Ovary (tissue), 9 donors: ENCODE measurements around the gene NPHP4. TPM values are rescaled to one million over a fixed set of nuclear protein-coding genes. Genes with fewer than 3 reads are reported as not detected.

ENCODE experiments used
- DNase-seq, 5 donors: peaks; one replicate each; pipeline ENCODE4 v3.0.0-alpha.2; 2019 to 2020
- H3K27ac ChIP-seq, 2 donors: fragments of 200-600 bp; one replicate each; pipeline versions ENCODE4 v1.5.1 to v1.8.0; 2019 to 2022
- H3K27me3 ChIP-seq: fragments of 200-600 bp; one replicate; pipeline ENCODE4 v1.8.0; 2022
- H3K36me3 ChIP-seq: fragments of 200-600 bp; sonication (generic); one replicate; pipeline ENCODE4 v1.5.1; 2019
- H3K4me1 ChIP-seq: one replicate; pipeline ENCODE4 v1.8.1; 2013; ENCODE audit warnings: mild to moderate bottlenecking, moderate library complexity; ENCODE audit not compliant: insufficient read depth
- H3K4me3 ChIP-seq: fragments of 200-600 bp; sonication (generic); one replicate; pipeline ENCODE4 v1.5.1; 2017
- H3K9me3 ChIP-seq, 2 donors: fragments of 200-600 bp in 1 of 2; sonication (generic) in 1 of 2; one replicate each; pipeline versions ENCODE4 v1.5.1 to v1.8.1; 2013 to 2019; ENCODE audit warnings: mild to moderate bottlenecking in 1 of 2, moderate library complexity in 1 of 2
- EP300 ChIP-seq: sonication (generic); formaldehyde crosslinking; IDR thresholded peaks from one replicate; pipeline ENCODE4 v1.6.1; 2017; ENCODE audit warnings: antibody characterized with exemption
- POLR2A ChIP-seq: fragments of 450-650 bp; IDR thresholded peaks from one replicate; pipeline ENCODE4 v1.6.1; 2017; ENCODE audit warnings: antibody characterized with exemption, mild to moderate bottlenecking, moderate library complexity
- WGBS, 3 donors: extraction: QIAGEN DNeasy Blood & Tissue Kit in 1 of 3; methylation state at CpG; one replicate each; pipeline versions ENCODE4 v1.1.5 to v1.1.7; 2013 to 2017; 5-methylcytosine and 5-hydroxymethylcytosine counted together
- intact Hi-C, 4 donors: fragments of 100-400 bp; cut with DNase I; formaldehyde crosslinking; loops; one replicate each; pipeline versions ENCODE4 v1.11.0 to v1.15.1; 2022 to 2023
- polyA plus RNA-seq, 2 donors: library from polyadenylated mRNA; stranded (reverse); fragments of 200-250 nt in 1 of 2; fragments of 350-450 nt in 1 of 2; fragmentation: Illumina TruSeq in 1 of 2; extraction: RNeasy Lipid Tissue Mini Kit (QIAGEN cat#74804) in 1 of 2; gene quantifications; one replicate each; pipeline ENCODE4 v1.2.3, GENCODE V29; 2013 to 2014
- total RNA-seq, 7 donors: library from RNA; depleted of rRNA in 2 of 7; stranded (reverse); fragments of >200 nt in 2 of 7; fragmentation: NEBNext Ultra II Directional in 3 of 7; extraction: Animal tissue kit (Norgen Biotek cat#: 25700) in 3 of 7; gene quantifications; one replicate each; pipeline versions ENCODE4 v1.1.0 to v1.2.4, GENCODE V29; 2016 to 2023
- TF ChIP-seq, protein P1 (sequence below), 3 donors: fragments of 450-650 bp in 2 of 3; fragments of 200-600 bp in 1 of 3; IDR thresholded peaks; one replicate each; pipeline versions ENCODE4 v1.5.1 to v1.8.0; 2016 to 2022; ENCODE audit warnings: antibody characterized with exemption in 3 of 3, mild to moderate bottlenecking in 1 of 3
- donor health status: DM: no; HTN: no; CAD: no; lungs with moderate emphysema.
- donor health status: DM: no; HTN: no; CAD: no.
- donor health status: Bipolar disorder and iron deficiency.
- donor health status: DM: yes; HTN: yes; CAD: no.
- donor health status: DM: no; HTN: no; CAD: no.
- donor health status: DM: yes; HTN: yes; CAD: no.

Gene NPHP4
- total and polyA plus RNA-seq, 9 donors: 1.5 to 20.8 (median 10.7) TPM

- no peak overlapping the region for H3K27ac ChIP-seq
- no peak for DNase-seq
- peaks cover 7% of the 10 kb centered on the region for H3K4me1 ChIP-seq
- no peaks in the 10 kb centered on the region for H3K9me3 ChIP-seq
- TF ChIP-seq, protein P1, sequence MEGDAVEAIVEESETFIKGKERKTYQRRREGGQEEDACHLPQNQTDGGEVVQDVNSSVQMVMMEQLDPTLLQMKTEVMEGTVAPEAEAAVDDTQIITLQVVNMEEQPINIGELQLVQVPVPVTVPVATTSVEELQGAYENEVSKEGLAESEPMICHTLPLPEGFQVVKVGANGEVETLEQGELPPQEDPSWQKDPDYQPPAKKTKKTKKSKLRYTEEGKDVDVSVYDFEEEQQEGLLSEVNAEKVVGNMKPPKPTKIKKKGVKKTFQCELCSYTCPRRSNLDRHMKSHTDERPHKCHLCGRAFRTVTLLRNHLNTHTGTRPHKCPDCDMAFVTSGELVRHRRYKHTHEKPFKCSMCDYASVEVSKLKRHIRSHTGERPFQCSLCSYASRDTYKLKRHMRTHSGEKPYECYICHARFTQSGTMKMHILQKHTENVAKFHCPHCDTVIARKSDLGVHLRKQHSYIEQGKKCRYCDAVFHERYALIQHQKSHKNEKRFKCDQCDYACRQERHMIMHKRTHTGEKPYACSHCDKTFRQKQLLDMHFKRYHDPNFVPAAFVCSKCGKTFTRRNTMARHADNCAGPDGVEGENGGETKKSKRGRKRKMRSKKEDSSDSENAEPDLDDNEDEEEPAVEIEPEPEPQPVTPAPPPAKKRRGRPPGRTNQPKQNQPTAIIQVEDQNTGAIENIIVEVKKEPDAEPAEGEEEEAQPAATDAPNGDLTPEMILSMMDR (IDR thresholded peaks at IDR 0.05): no peak
- TF ChIP-seq EP300: no peak
- TF ChIP-seq POLR2A: no peak
- H3K36me3 ChIP-seq: no peaks in the 10 kb centered on the region
- intact Hi-C loops: loop anchor here in 3 of 4 donors (2.0 to 10.0 kb wide), 3 partner anchors 403 to 1259 kb away; partner anchors contain the start of gene AJAP1 (in 1 of the 3)
- no peak overlapping the region for H3K4me3 ChIP-seq
- no peaks in the 10 kb centered on the region for H3K27me3 ChIP-seq
- 97 to 98% (median 98%) methylated on average over 10 of the region's 10 CpGs for WGBS, 3 donors
Observed at GRCh38 chr1:5913876-5914275, 78.3 kb downstream of the NPHP4 start.

- Histone ChIP-seq H3K4me3 (no peak overlapping the region), H3K36me3 (no peaks in the 10 kb centered on the region), H3K27ac (no peak overlapping the region), H3K4me1 (peaks cover 7% of the 10 kb centered on the region), H3K27me3 (no peaks in the 10 kb centered on the region), H3K9me3 (no peaks in the 10 kb centered on the region)
- TF ChIP-seq, protein P1 (IDR thresholded peaks at IDR 0.05): no peak
- TF ChIP-seq EP300 (no peak), POLR2A (no peak)
- DNase-seq: no peak
- 86 to 91% (median 88%) methylated on average over 14 of the region's 14 CpGs for WGBS, 3 donors
- intact Hi-C loops: loop anchor here in 2 of 4 donors (10.0 kb wide), 2 partner anchors 408 to 1258 kb away; partner anchors contain the start of gene AJAP1 (in 1 of the 2)
Observed at GRCh38 chr1:5913078-5913845, 79.0 kb downstream of the NPHP4 start.

DNA sequence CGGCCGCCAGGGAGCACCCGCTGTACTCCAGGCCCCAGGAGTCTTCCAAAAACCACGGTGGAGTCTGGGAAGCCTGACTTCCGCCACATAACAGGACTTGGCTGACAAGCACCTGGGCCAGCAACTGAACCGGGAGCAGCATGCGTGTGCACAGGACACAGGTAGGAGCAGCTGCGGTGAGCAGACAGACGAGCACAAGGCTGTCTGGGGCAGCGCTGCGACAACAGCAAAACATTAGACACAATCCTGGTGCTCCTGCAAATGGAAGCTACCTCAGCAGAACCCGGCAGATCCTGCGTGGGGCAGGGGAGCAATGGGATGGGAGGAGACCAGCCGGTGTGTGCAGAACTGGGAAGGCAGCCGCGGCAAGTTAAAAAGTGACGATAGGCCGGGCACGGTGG is 80.4 kb downstream of the NPHP4 start:
- TF ChIP-seq, protein P1 (IDR thresholded peaks at IDR 0.05): no peak
- TF ChIP-seq EP300: no peak
- no peak for TF ChIP-seq POLR2A

GRCh38 chr1:5911157-5911556 is 81.1 kb downstream of the NPHP4 start:
- Histone ChIP-seq H3K9me3 (no peaks in the 10 kb centered on the region), H3K4me1 (peaks cover 7% of the 10 kb centered on the region), H3K4me3 (no peak overlapping the region), H3K27ac (no peak overlapping the region), H3K27me3 (no peaks in the 10 kb centered on the region), H3K36me3 (no peaks in the 10 kb centered on the region)
- no peak for DNase-seq
- intact Hi-C loops: loop anchor here in 2 of 4 donors (10.0 kb wide), 2 partner anchors 406 to 1256 kb away; partner anchors contain the start of gene AJAP1 (in 1 of the 2)
- TF ChIP-seq, protein P1 (IDR thresholded peaks at IDR 0.05): no peak
- TF ChIP-seq POLR2A (no peak), EP300 (no peak)
- 93 to 94% (median 93%) methylated on average over 14 of the region's 14 CpGs for WGBS, 3 donors

More for the DNA sequence above, 80.4 kb downstream of the NPHP4 start:
- no peak overlapping the region for H3K27ac ChIP-seq
- no peaks in the 10 kb centered on the region for H3K36me3 ChIP-seq
- H3K27me3 ChIP-seq: no peaks in the 10 kb centered on the region
- H3K4me3 ChIP-seq: no peak overlapping the region
- no peaks in the 10 kb centered on the region for H3K9me3 ChIP-seq
- intact Hi-C loops: loop anchor here in 2 of 4 donors (10.0 kb wide), 2 partner anchors 407 to 1257 kb away; partner anchors contain the start of gene AJAP1 (in 1 of the 2)
- WGBS, 3 donors: 95 to 97% (median 95%) methylated on average over 19 of the region's 19 CpGs
- DNase-seq: no peak
- peaks cover 7% of the 10 kb centered on the region for H3K4me1 ChIP-seq
